ENCODE results near the gene SMNDC1. TPM values are rescaled to one million over a fixed set of nuclear protein-coding genes. Genes with fewer than 3 reads are reported as not detected.

SMNDC1 gene
- total and polyA plus RNA-seq, 10 of the 15 experiments (the other 5 are each of a cell fraction or from before 2014, with no cell fraction given), result 4.6 to 37.2 (median 18.1) TPM

DNA sequence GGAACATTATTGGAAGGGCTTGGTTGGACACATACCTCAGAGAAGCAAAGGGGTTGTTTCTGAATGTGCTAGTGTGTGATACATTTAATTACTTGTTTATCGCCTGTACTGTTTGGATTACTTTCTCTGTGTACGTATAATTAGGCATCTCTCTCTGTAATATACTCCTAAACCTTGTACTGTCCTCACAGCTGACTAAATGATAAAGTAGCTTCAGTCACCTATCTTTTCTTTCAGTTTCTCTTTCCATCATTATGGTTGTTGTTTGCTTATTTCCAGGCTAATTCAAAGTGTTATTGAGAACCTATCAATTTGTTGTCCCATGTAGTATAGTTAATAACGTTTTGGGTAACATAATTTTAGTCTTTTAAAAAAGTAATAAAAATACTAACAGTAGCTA is 63.3 kb downstream of the SMNDC1 start:
- Histone ChIP-seq H3K4me1 (ENCODE audit: control insufficient read depth, insufficient read depth, low read length) (no peaks in the 10 kb centered on the region), H3K9me3 (replicated peaks; ENCODE audit: control insufficient read depth, insufficient read depth, low read length) (no peaks in the 10 kb centered on the region), H3K4me2 (ENCODE audit: control insufficient read depth, insufficient read depth) (no peak overlapping the region), H3K27ac (ENCODE audit: control insufficient read depth, insufficient read depth) (no peak overlapping the region), H3K79me2 (ENCODE audit: control insufficient read depth, insufficient read depth, low read length) (no peaks in the 10 kb centered on the region), H2AFZ (ENCODE audit: control insufficient read depth, low read depth, low read length) (no peak overlapping the region), H3K27me3 (replicated peaks in 1 of 2; ENCODE audit: control insufficient read depth in 2 of 2, insufficient read depth in 2 of 2, low read length in 1 of 2) (peaks cover 0 to 6% of the 10 kb centered on the region in 2 experiments; a peak in 2 of 4 replicates), H3K4me3 (no peak overlapping the region), H4K20me1 (ENCODE audit: control insufficient read depth, insufficient read depth) (no peaks in the 10 kb centered on the region), H3K9ac (ENCODE audit: control insufficient read depth, insufficient read depth, low read length) (no peak overlapping the region), H3K36me3 (ENCODE audit: control insufficient read depth in 2 of 2, insufficient read depth in 2 of 2, low read length in 1 of 2) (no peaks in the 10 kb centered on the region)
- TF ChIP-seq ZBED1 (IDR thresholded peaks at IDR 0.05; ENCODE audit: borderline replicate concordance) (no peak), RFX5 (IDR thresholded peaks at IDR 0.05; ENCODE audit: low read depth, low read length) (no peak), STAT3 (IDR thresholded peaks at IDR 0.05; ENCODE audit: low read depth, low read length) (no peak), STAT1 (conservative IDR thresholded peaks at IDR 0.05) (no peak), TCF3 (IDR thresholded peaks at IDR 0.05; ENCODE audit: borderline replicate concordance, insufficient read depth, low read depth, low read length) (no peak)
- TF ChIP-seq, protein P1, sequence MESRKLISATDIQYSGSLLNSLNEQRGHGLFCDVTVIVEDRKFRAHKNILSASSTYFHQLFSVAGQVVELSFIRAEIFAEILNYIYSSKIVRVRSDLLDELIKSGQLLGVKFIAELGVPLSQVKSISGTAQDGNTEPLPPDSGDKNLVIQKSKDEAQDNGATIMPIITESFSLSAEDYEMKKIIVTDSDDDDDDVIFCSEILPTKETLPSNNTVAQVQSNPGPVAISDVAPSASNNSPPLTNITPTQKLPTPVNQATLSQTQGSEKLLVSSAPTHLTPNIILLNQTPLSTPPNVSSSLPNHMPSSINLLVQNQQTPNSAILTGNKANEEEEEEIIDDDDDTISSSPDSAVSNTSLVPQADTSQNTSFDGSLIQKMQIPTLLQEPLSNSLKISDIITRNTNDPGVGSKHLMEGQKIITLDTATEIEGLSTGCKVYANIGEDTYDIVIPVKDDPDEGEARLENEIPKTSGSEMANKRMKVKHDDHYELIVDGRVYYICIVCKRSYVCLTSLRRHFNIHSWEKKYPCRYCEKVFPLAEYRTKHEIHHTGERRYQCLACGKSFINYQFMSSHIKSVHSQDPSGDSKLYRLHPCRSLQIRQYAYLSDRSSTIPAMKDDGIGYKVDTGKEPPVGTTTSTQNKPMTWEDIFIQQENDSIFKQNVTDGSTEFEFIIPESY (IDR thresholded peaks at IDR 0.05), result no peak
- TF ChIP-seq, protein P2, sequence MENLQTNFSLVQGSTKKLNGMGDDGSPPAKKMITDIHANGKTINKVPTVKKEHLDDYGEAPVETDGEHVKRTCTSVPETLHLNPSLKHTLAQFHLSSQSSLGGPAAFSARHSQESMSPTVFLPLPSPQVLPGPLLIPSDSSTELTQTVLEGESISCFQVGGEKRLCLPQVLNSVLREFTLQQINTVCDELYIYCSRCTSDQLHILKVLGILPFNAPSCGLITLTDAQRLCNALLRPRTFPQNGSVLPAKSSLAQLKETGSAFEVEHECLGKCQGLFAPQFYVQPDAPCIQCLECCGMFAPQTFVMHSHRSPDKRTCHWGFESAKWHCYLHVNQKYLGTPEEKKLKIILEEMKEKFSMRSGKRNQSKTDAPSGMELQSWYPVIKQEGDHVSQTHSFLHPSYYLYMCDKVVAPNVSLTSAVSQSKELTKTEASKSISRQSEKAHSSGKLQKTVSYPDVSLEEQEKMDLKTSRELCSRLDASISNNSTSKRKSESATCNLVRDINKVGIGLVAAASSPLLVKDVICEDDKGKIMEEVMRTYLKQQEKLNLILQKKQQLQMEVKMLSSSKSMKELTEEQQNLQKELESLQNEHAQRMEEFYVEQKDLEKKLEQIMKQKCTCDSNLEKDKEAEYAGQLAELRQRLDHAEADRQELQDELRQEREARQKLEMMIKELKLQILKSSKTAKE (IDR thresholded peaks at IDR 0.05; ENCODE audit: low read depth, poor library complexity, severe bottlenecking), result no peak
- in situ Hi-C loops (cut with MboI) (no loop called here), intact Hi-C loops (cut with micrococcal nuclease; ENCODE audit: unreplicated experiment) (loop anchor here (5.0 kb wide), 1 partner anchor 36 kb away; no protein-coding TSS in a partner anchor)
- peak; percentile 28; the same call in 1 of the 3 replicates for ATAC-seq
- ChIA-PET SMC1A (ENCODE audit: uncharacterized antibody, unreplicated experiment) (interaction anchor here (0.6 to 1.4 kb wide), 4 partner anchors 9 to 38 kb away, joined by 3 to 4 read pairs (median 3); no protein-coding TSS in a partner anchor), RAD21 (ENCODE audit: unreplicated experiment) (interaction anchor here (1.5 kb wide), 1 partner anchor 307 kb away, joined by 3 read pairs; no protein-coding TSS in a partner anchor), POLR2A (interaction anchor here (1.9 kb wide), 1 partner anchor 30 kb away, joined by 7 read pairs; no protein-coding TSS in a partner anchor), CTCF (interaction anchor here (0.8 to 3.1 kb wide), 4 partner anchors 16 to 103 kb away, joined by 3 to 12 read pairs (median 4); no protein-coding TSS in a partner anchor)
- FAIRE-seq, result peak; percentile 35
- 60% methylated on average over 3 of the region's 3 CpGs for WGBS (ENCODE audit: insufficient coverage, insufficient replicate concordance, low lambda C conversion rate, missing lambda C conversion rate)
- no peak for DNase-seq (ENCODE audit: low read depth, low spot score)
- no TSS peak for BruUV-seq (replicated peaks)

Other genes with a start within 250 kb of the SMNDC1 start
- gene MXI1, start 97.3 kb downstream of the SMNDC1 start, total RNA-seq (2014; rRNA removed), result 0.23 and 0.49 TPM in 2 replicates
- 0.37 and 0.58 TPM in 2 replicates for gene MXI1, start 97.3 kb downstream of the SMNDC1 start, total RNA-seq (2014; rRNA removed; fragmentation: Illumina TruSeq; extraction: Trizol)
- gene MXI1, start 97.3 kb downstream of the SMNDC1 start, total RNA-seq (2021), result 0.35 and 0.74 TPM in 2 replicates
- gene MXI1, start 97.3 kb downstream of the SMNDC1 start, polyA plus RNA-seq (2011; rRNA removed), result 8.0 and 12.1 TPM in 2 replicates
- 0.46 and 1.1 TPM in 2 replicates for gene MXI1, start 97.3 kb downstream of the SMNDC1 start, polyA plus RNA-seq (2014; fragmentation: Illumina TruSeq; extraction: Trizol)
- gene MXI1, start 97.3 kb downstream of the SMNDC1 start, polyA plus RNA-seq (2014; fragmentation: Nextera tagmentation; extraction: Ambion mirVana), result under 1 TPM; 0.26 to 0.37 TPM
- 0.24 and 0.63 TPM in 2 replicates for gene MXI1, start 97.3 kb downstream of the SMNDC1 start, polyA plus RNA-seq (2014; rRNA removed)
- gene MXI1, start 97.3 kb downstream of the SMNDC1 start, polyA plus RNA-seq (2016; fragmentation: Nextera tagmentation; extraction: Ambion mirVana), result under 1 TPM; 0.34 to 0.50 TPM
- gene DUSP5, start 193.0 kb upstream of the SMNDC1 start, total RNA-seq (2014; rRNA removed), result 24.1 and 26.8 TPM in 2 replicates
- 19.6 and 23.1 TPM in 2 replicates for gene DUSP5, start 193.0 kb upstream of the SMNDC1 start, total RNA-seq (2014; rRNA removed; fragmentation: Illumina TruSeq; extraction: Trizol)
- 41.6 and 44.9 TPM in 2 replicates for gene DUSP5, start 193.0 kb upstream of the SMNDC1 start, total RNA-seq (2021)
- gene DUSP5, start 193.0 kb upstream of the SMNDC1 start, polyA plus RNA-seq (2011; rRNA removed), result 77.4 and 95.9 TPM in 2 replicates
- gene DUSP5, start 193.0 kb upstream of the SMNDC1 start, polyA plus RNA-seq (2014; fragmentation: Illumina TruSeq; extraction: Trizol), result 25.3 and 27.8 TPM in 2 replicates
- gene DUSP5, start 193.0 kb upstream of the SMNDC1 start, polyA plus RNA-seq (2014; fragmentation: Nextera tagmentation; extraction: Ambion mirVana), result 10 to 100 TPM in 1 of 2 experiments, 1 to 10 TPM in 1; 7.5 to 14.6 TPM
- gene DUSP5, start 193.0 kb upstream of the SMNDC1 start, polyA plus RNA-seq (2014; rRNA removed), result 23.7 and 24.2 TPM in 2 replicates
- 1 to 10 TPM; 2.1 to 6.5 TPM for gene DUSP5, start 193.0 kb upstream of the SMNDC1 start, polyA plus RNA-seq (2016; fragmentation: Nextera tagmentation; extraction: Ambion mirVana)